Measurements from ENCODE around the gene CKMT2. TPM values are rescaled to one million over a fixed set of nuclear protein-coding genes. Genes with fewer than 3 reads are reported as not detected.

The CKMT2 gene
- total RNA-seq, 1 donor from 2014 or later, result 0.81 TPM

GRCh38 chr5:81239613-81240012 is 6.5 kb downstream of the CKMT2 start:
- H3K36me3 Mint-ChIP-seq (ENCODE audit: unreplicated experiment), result no peaks in the 10 kb centered on the region

GRCh38 chr5:81241001-81241400 is 7.9 kb downstream of the CKMT2 start:
- Mint-ChIP-seq H3K4me3 (ENCODE audit: unreplicated experiment) (no peak overlapping the region), H3K9me3 (ENCODE audit: unreplicated experiment) (peaks cover under 1% of the 10 kb centered on the region), H3K36me3 (ENCODE audit: unreplicated experiment) (no peaks in the 10 kb centered on the region), H3K27me3 (ENCODE audit: unreplicated experiment) (peaks cover 6% of the 10 kb centered on the region), H3K4me1 (ENCODE audit: low read depth, unreplicated experiment) (peaks cover 14% of the 10 kb centered on the region), H3K27ac (ENCODE audit: unreplicated experiment) (no peak overlapping the region)
- DNase-seq, result no peak
- no peak for TF ChIP-seq CTCF (IDR thresholded peaks at IDR 0.05; ENCODE audit: partially characterized antibody, unreplicated experiment)

More at GRCh38 chr5:81239613-81240012, 6.5 kb downstream of the CKMT2 start:
- H3K27ac Mint-ChIP-seq (ENCODE audit: unreplicated experiment), result no peak overlapping the region
- H3K9me3 Mint-ChIP-seq (ENCODE audit: unreplicated experiment), result no peaks in the 10 kb centered on the region
- peaks cover 6% of the 10 kb centered on the region for H3K4me1 Mint-ChIP-seq (ENCODE audit: low read depth, unreplicated experiment)
- no peak overlapping the region for H3K4me3 Mint-ChIP-seq (ENCODE audit: unreplicated experiment)
- no peak for TF ChIP-seq CTCF (IDR thresholded peaks at IDR 0.05; ENCODE audit: partially characterized antibody, unreplicated experiment)
- no peak for DNase-seq
- no peaks in the 10 kb centered on the region for H3K27me3 Mint-ChIP-seq (ENCODE audit: unreplicated experiment)

- Mint-ChIP-seq H3K4me1 (ENCODE audit: low read depth, unreplicated experiment) (peaks cover 24% of the 10 kb centered on the region), H3K27ac (ENCODE audit: unreplicated experiment) (no peak overlapping the region), H3K36me3 (ENCODE audit: unreplicated experiment) (no peaks in the 10 kb centered on the region), H3K9me3 (ENCODE audit: unreplicated experiment) (peaks cover 3% of the 10 kb centered on the region), H3K27me3 (ENCODE audit: unreplicated experiment) (peaks cover 6% of the 10 kb centered on the region), H3K4me3 (ENCODE audit: unreplicated experiment) (no peak overlapping the region)
- TF ChIP-seq CTCF (IDR thresholded peaks at IDR 0.05; ENCODE audit: partially characterized antibody, unreplicated experiment), result no peak
- DNase-seq, result no peak
These were observed 9.0 kb downstream of the CKMT2 start for GRCh38 chr5:81241961-81242648.

- Mint-ChIP-seq H3K9me3 (ENCODE audit: unreplicated experiment) (peaks cover 3% of the 10 kb centered on the region), H3K27ac (ENCODE audit: unreplicated experiment) (no peak overlapping the region), H3K27me3 (ENCODE audit: unreplicated experiment) (peaks cover 6% of the 10 kb centered on the region), H3K4me3 (ENCODE audit: unreplicated experiment) (no peak overlapping the region), H3K4me1 (ENCODE audit: low read depth, unreplicated experiment) (peaks cover 28% of the 10 kb centered on the region), H3K36me3 (ENCODE audit: unreplicated experiment) (no peaks in the 10 kb centered on the region)
- DNase-seq, result no peak
- TF ChIP-seq CTCF (IDR thresholded peaks at IDR 0.05; ENCODE audit: partially characterized antibody, unreplicated experiment), result no peak
These were observed 9.8 kb downstream of the CKMT2 start for GRCh38 chr5:81242906-81243436.

- DNase-seq, result no peak
- Mint-ChIP-seq H3K36me3 (ENCODE audit: unreplicated experiment) (no peaks in the 10 kb centered on the region), H3K9me3 (ENCODE audit: unreplicated experiment) (peaks cover 3% of the 10 kb centered on the region), H3K4me3 (ENCODE audit: unreplicated experiment) (no peak overlapping the region), H3K4me1 (ENCODE audit: low read depth, unreplicated experiment) (peaks cover 28% of the 10 kb centered on the region), H3K27ac (ENCODE audit: unreplicated experiment) (no peak overlapping the region), H3K27me3 (ENCODE audit: unreplicated experiment) (peaks cover 6% of the 10 kb centered on the region)
- TF ChIP-seq CTCF (IDR thresholded peaks at IDR 0.05; ENCODE audit: partially characterized antibody, unreplicated experiment), result no peak
These were observed 11.3 kb downstream of the CKMT2 start for GRCh38 chr5:81244451-81244850.
